Lung (tissue), 12 donors: ENCODE measurements around the gene RGS7. TPM values are rescaled to one million over a fixed set of nuclear protein-coding genes. Genes with fewer than 3 reads are reported as not detected.

ENCODE experiments used
- ATAC-seq: fragments of 200-7000 bp; cut with Tn5 transposase; one replicate; pipeline ENCODE4 v1.9.1; 2020; ENCODE audit warnings: moderate number of reproducible peaks; ENCODE audit not compliant: insufficient read depth, low FRiP score
- DNase-seq, 3 donors: peaks; one replicate each; pipeline ENCODE4 v3.0.0-alpha.2; 2013 to 2017
- H3K27ac ChIP-seq, 2 donors: one replicate each; pipeline ENCODE4 v1.5.1; 2013; ENCODE audit warnings: mild to moderate bottlenecking in 2 of 2, moderate library complexity in 2 of 2, control low read depth in 1 of 2, inconsistent platforms in 1 of 2, low read depth in 1 of 2, low read length in 1 of 2
- H3K27me3 ChIP-seq, 3 donors: one replicate each; pipeline ENCODE4 v1.5.1; 2013; ENCODE audit warnings: low read length in 2 of 3; ENCODE audit not compliant: control insufficient read depth in 3 of 3, insufficient read depth in 3 of 3
- H3K36me3 ChIP-seq, 4 donors: one replicate each; pipeline ENCODE4 v1.5.1; 2013; ENCODE audit warnings: low read length in 4 of 4, mild to moderate bottlenecking in 1 of 4, moderate library complexity in 1 of 4; ENCODE audit not compliant: control insufficient read depth in 4 of 4, insufficient read depth in 4 of 4
- H3K4me1 ChIP-seq, 5 donors: one replicate each; pipeline ENCODE4 v1.5.1; 2013; ENCODE audit warnings: low read length in 5 of 5, mild to moderate bottlenecking in 2 of 5, moderate library complexity in 1 of 5; ENCODE audit not compliant: control insufficient read depth in 5 of 5, insufficient read depth in 5 of 5
- H3K4me3 ChIP-seq: one replicate; pipeline ENCODE4 v1.5.1; 2013; ENCODE audit warnings: mild to moderate bottlenecking, control low read depth, moderate library complexity
- H3K9ac ChIP-seq, 2 donors: one replicate each; pipeline ENCODE4 v1.5.1; 2013; ENCODE audit warnings: low read length in 2 of 2, control low read depth in 1 of 2; ENCODE audit not compliant: insufficient read depth in 1 of 2
- H3K9me3 ChIP-seq, 4 donors: one replicate each; pipeline ENCODE4 v1.5.1; 2013; ENCODE audit warnings: low read length in 3 of 4, mild to moderate bottlenecking in 1 of 4, moderate library complexity in 1 of 4; ENCODE audit not compliant: control insufficient read depth in 4 of 4, insufficient read depth in 3 of 4
- CTCF ChIP-seq: IDR thresholded peaks from 2 replicates; pipeline ENCODE4 v1.5.1; 2012; ENCODE audit warnings: mild to moderate bottlenecking; ENCODE audit errors: control extremely low read depth, extremely low read depth
- WGBS, 2 donors: extraction: QIAGEN DNeasy Blood & Tissue Kit; methylation state at CpG; one replicate each; pipeline ENCODE4 v1.1.7; 2013; 5-methylcytosine and 5-hydroxymethylcytosine counted together
- polyA plus RNA-seq, 2 donors: library from polyadenylated mRNA; stranded (reverse); fragments of 200-250 nt; gene quantifications; one replicate each; pipeline ENCODE4 v1.2.1, GENCODE V29; 2013
- total RNA-seq, 2 donors: library from RNA; depleted of rRNA in 1 of 2; stranded (reverse); fragments of >200 nt in 1 of 2; gene quantifications; one replicate each; pipeline ENCODE4 v1.2.1, GENCODE V29; 2014 to 2021
- donor health status: control.
- donor health status: control.
- donor health status: Bipolar disorder and iron deficiency.
- donor health status: healthy.
- donor health status: DM: yes; HTN: yes; CAD: no.

RGS7 gene
- total and polyA plus RNA-seq, 4 donors = 0.06 to 0.25 (median 0.08) TPM; not detected in 1

GRCh38 chr1:241266121-241266520 lies 90.9 kb downstream of the RGS7 start:
- no peaks in the 10 kb centered on the region for H3K4me1 ChIP-seq
- H3K27me3 ChIP-seq = no peaks in the 10 kb centered on the region
- H3K4me3 ChIP-seq = no peak overlapping the region
- no peak overlapping the region for H3K27ac ChIP-seq
- peaks cover 0 to 2% (median 0%) of the 10 kb centered on the region in 4 donors for H3K9me3 ChIP-seq
- 70 to 91% methylated on average over 2 of the region's 2 CpGs for WGBS, 2 donors
- no peak for ATAC-seq
- no peak for TF ChIP-seq CTCF
- DNase-seq = no peak
- no peak overlapping the region for H3K9ac ChIP-seq
- H3K36me3 ChIP-seq = no peaks in the 10 kb centered on the region

GRCh38 chr1:241265428-241265827 lies 91.6 kb downstream of the RGS7 start:
- ATAC-seq (no peak), DNase-seq (no peak)
- WGBS, 2 donors = 57 to 59% methylated on average over 2 of the region's 2 CpGs

GRCh38 chr1:241263346-241263745 lies 93.7 kb downstream of the RGS7 start:
- no peak overlapping the region for H3K4me3 ChIP-seq
- H3K4me1 ChIP-seq = no peaks in the 10 kb centered on the region
- no peak overlapping the region for H3K9ac ChIP-seq
- WGBS, 2 donors = 58 to 85% methylated on average over 3 of the region's 3 CpGs
- no peak for TF ChIP-seq CTCF
- H3K36me3 ChIP-seq = no peaks in the 10 kb centered on the region
- DNase-seq = no peak
- H3K9me3 ChIP-seq = no peaks in the 10 kb centered on the region
- no peak for ATAC-seq
- no peak overlapping the region for H3K27ac ChIP-seq
- H3K27me3 ChIP-seq = no peaks in the 10 kb centered on the region

More at GRCh38 chr1:241265428-241265827, 91.6 kb downstream of the RGS7 start:
- Histone ChIP-seq H3K27me3 (no peaks in the 10 kb centered on the region), H3K4me3 (no peak overlapping the region), H3K4me1 (no peaks in the 10 kb centered on the region), H3K27ac (no peak overlapping the region), H3K36me3 (no peaks in the 10 kb centered on the region), H3K9ac (no peak overlapping the region), H3K9me3 (peaks cover 0 to 2% (median 0%) of the 10 kb centered on the region in 4 donors)
- TF ChIP-seq CTCF = no peak

GRCh38 chr1:241253471-241253870 lies 103.5 kb downstream of the RGS7 start:
- no peak for ATAC-seq
- Histone ChIP-seq H3K27ac (no peak overlapping the region), H3K27me3 (no peaks in the 10 kb centered on the region), H3K9me3 (peaks cover 0 to 2% (median 0%) of the 10 kb centered on the region in 4 donors), H3K4me1 (no peaks in the 10 kb centered on the region), H3K9ac (no peak overlapping the region), H3K36me3 (no peaks in the 10 kb centered on the region), H3K4me3 (no peak overlapping the region)
- TF ChIP-seq CTCF = no peak
- 82 to 88% methylated on average over 2 of the region's 2 CpGs for whole genome bisulfite sequencing, 2 donors
- no peak for DNase-seq
